GM20431 (cell line): ENCODE data around the gene MYH10.

Experiments
- in situ Hi-C: fragments of 300-500 bp; cut with MseI, MboI; formaldehyde crosslinking; loops from one replicate; pipeline ENCODE4 v1.15.0; 2020; ENCODE audit warnings: low sequenced_read_pairs; ENCODE audit not compliant: unreplicated experiment

Gene MYH10

GRCh38 chr17:8649157-8650118 lies 18.9 kb upstream of the MYH10 start:
- in situ Hi-C loops, result no loop called here

- in situ Hi-C loops, result no loop called here
Measured at GRCh38 chr17:8647956-8648355, 17.4 kb upstream of the MYH10 start.

GRCh38 chr17:8647202-8647601 lies 16.7 kb upstream of the MYH10 start:
- in situ Hi-C loops, result no loop called here

GRCh38 chr17:8644507-8644902 lies 14.0 kb upstream of the MYH10 start:
- in situ Hi-C loops, result no loop called here

- in situ Hi-C loops, result no loop called here
Measured at GRCh38 chr17:8643855-8644506, 13.5 kb upstream of the MYH10 start.

GRCh38 chr17:8639709-8640108 lies 9.2 kb upstream of the MYH10 start:
- in situ Hi-C loops, result no loop called here

GRCh38 chr17:8632061-8632460 lies 1.5 kb upstream of the MYH10 start:
- in situ Hi-C loops, result no loop called here

- in situ Hi-C loops, result no loop called here
Measured at GRCh38 chr17:8631554-8631877, 991 bp upstream of the MYH10 start.

GRCh38 chr17:8630802-8631553 lies 453 bp upstream of the MYH10 start:
- in situ Hi-C loops, result no loop called here

- in situ Hi-C loops, result no loop called here
Measured at GRCh38 chr17:8629371-8630226, 926 bp downstream of the MYH10 start.

- in situ Hi-C loops, result no loop called here
Measured at GRCh38 chr17:8628609-8629169, 1.8 kb downstream of the MYH10 start.

- in situ Hi-C loops, result no loop called here
Measured at GRCh38 chr17:8628172-8628571, 2.4 kb downstream of the MYH10 start.

- in situ Hi-C loops, result no loop called here
Measured at GRCh38 chr17:8623591-8623990, 6.9 kb downstream of the MYH10 start.

GRCh38 chr17:8622191-8622590 lies 8.3 kb downstream of the MYH10 start:
- in situ Hi-C loops, result no loop called here

GRCh38 chr17:8621585-8621984 lies 8.9 kb downstream of the MYH10 start:
- in situ Hi-C loops, result no loop called here

- in situ Hi-C loops, result no loop called here
Measured at GRCh38 chr17:8619294-8619693, 11.2 kb downstream of the MYH10 start.

GRCh38 chr17:8618825-8619224 lies 11.7 kb downstream of the MYH10 start:
- in situ Hi-C loops, result no loop called here

- in situ Hi-C loops, result no loop called here
Measured at GRCh38 chr17:8614988-8615387, 15.5 kb downstream of the MYH10 start.

- in situ Hi-C loops, result no loop called here
Measured at GRCh38 chr17:8611619-8612298, 18.8 kb downstream of the MYH10 start.
